H9 (cell line): Measurements from ENCODE around the gene DNAJB9. TPM values are rescaled to one million over a fixed set of nuclear protein-coding genes. Genes with fewer than 3 reads are reported as not detected.

Experiments
- DNase-seq: peaks from one replicate; pipeline ENCODE4 v3.0.0-alpha.2; 2017
- H2AFZ ChIP-seq: one replicate; pipeline ENCODE4 v1.6.1; 2013; ENCODE audit warnings: mild to moderate bottlenecking, low read length, control low read depth, moderate library complexity
- H2AK5ac ChIP-seq: 2 replicates; pipeline ENCODE4 v1.6.1; 2013; ENCODE audit warnings: low read length, control low read depth, mixed read lengths; ENCODE audit not compliant: insufficient read length
- H2BK120ac ChIP-seq: one replicate; pipeline ENCODE4 v1.6.1; 2013; ENCODE audit warnings: low read depth, mild to moderate bottlenecking, low read length, control low read depth, inconsistent platforms; ENCODE audit not compliant: poor library complexity, severe bottlenecking
- H2BK12ac ChIP-seq: 2 replicates; pipeline ENCODE4 v1.6.1; 2013; ENCODE audit warnings: low read length, control low read depth, mixed read lengths, low read depth; ENCODE audit not compliant: insufficient read length
- H2BK15ac ChIP-seq: 2 replicates; pipeline ENCODE4 v1.6.1; 2013; ENCODE audit warnings: low read depth, low read length, control low read depth
- H2BK20ac ChIP-seq: one replicate; pipeline ENCODE4 v1.6.1; 2013; ENCODE audit warnings: low read depth, mild to moderate bottlenecking, low read length, control low read depth, inconsistent platforms; ENCODE audit not compliant: poor library complexity, severe bottlenecking
- H2BK5ac ChIP-seq: 2 replicates; pipeline ENCODE4 v1.6.1; 2013; ENCODE audit warnings: low read length, control low read depth, mixed read lengths; ENCODE audit not compliant: insufficient read length
- H3K14ac ChIP-seq: 2 replicates; pipeline ENCODE4 v1.6.1; 2013; ENCODE audit warnings: low read length, control low read depth; ENCODE audit not compliant: insufficient read depth
- H3K18ac ChIP-seq: 2 replicates; pipeline ENCODE4 v1.6.1; 2013; ENCODE audit warnings: low read depth, mild to moderate bottlenecking, mixed read lengths, low read length, control low read depth; ENCODE audit not compliant: insufficient read length
- H3K23ac ChIP-seq: 2 replicates; pipeline ENCODE4 v1.6.1; 2013; ENCODE audit warnings: low read length, control low read depth, mixed read lengths, low read depth; ENCODE audit not compliant: insufficient read length
- H3K23me2 ChIP-seq: 2 replicates; pipeline ENCODE4 v1.6.1; 2013; ENCODE audit warnings: low read depth, mild to moderate bottlenecking, mixed read lengths, low read length, control low read depth; ENCODE audit not compliant: insufficient read length, poor library complexity, severe bottlenecking
- H3K27ac ChIP-seq: 2 replicates; pipeline ENCODE4 v1.5.1; 2013; ENCODE audit warnings: low read length, control low read depth, mixed read lengths, low read depth; ENCODE audit not compliant: insufficient read length
- H3K27me3 ChIP-seq: 2 replicates; pipeline ENCODE4 v1.6.1; 2013; ENCODE audit warnings: low read length, control low read depth, inconsistent platforms; ENCODE audit not compliant: insufficient read depth
- H3K4ac ChIP-seq: 2 replicates; pipeline ENCODE4 v1.6.1; 2013; ENCODE audit warnings: low read depth, mild to moderate bottlenecking, control low read depth, inconsistent platforms, low read length, moderate library complexity
- H3K4me1 ChIP-seq: 2 replicates; pipeline ENCODE4 v1.6.1; 2013; ENCODE audit warnings: low read length, control low read depth, inconsistent platforms; ENCODE audit not compliant: insufficient read depth
- H3K4me2 ChIP-seq: 2 replicates; pipeline ENCODE4 v1.6.1; 2013; ENCODE audit warnings: low read length, control low read depth, mixed read lengths; ENCODE audit not compliant: insufficient read length, insufficient read depth
- H3K56ac ChIP-seq: 2 replicates; pipeline ENCODE4 v1.6.1; 2013; ENCODE audit warnings: low read depth, mild to moderate bottlenecking, mixed read lengths, low read length, control low read depth; ENCODE audit not compliant: insufficient read length
- H3K79me1 ChIP-seq: 2 replicates; pipeline ENCODE4 v1.6.1; 2013; ENCODE audit warnings: low read depth, mild to moderate bottlenecking, moderate library complexity, low read length, control low read depth, inconsistent platforms; ENCODE audit not compliant: insufficient read depth, poor library complexity, severe bottlenecking
- H3K79me2 ChIP-seq: 2 replicates; pipeline ENCODE4 v1.6.1; 2013; ENCODE audit warnings: low read length, control low read depth, inconsistent platforms; ENCODE audit not compliant: insufficient read depth
- H3K9ac ChIP-seq: 2 replicates; pipeline ENCODE4 v1.6.1; 2013; ENCODE audit warnings: low read length, control low read depth, mixed read lengths; ENCODE audit not compliant: insufficient read length; ENCODE audit errors: extremely low read depth
- H3K9me3 ChIP-seq: one replicate; pipeline ENCODE4 v1.6.1; 2013; ENCODE audit warnings: low read depth, low read length, inconsistent platforms; ENCODE audit not compliant: control insufficient read depth
- H3T11ph ChIP-seq: one replicate; pipeline ENCODE4 v1.6.1; 2013; ENCODE audit warnings: mild to moderate bottlenecking, low read length, control low read depth, inconsistent platforms
- H4K20me1 ChIP-seq: one replicate; pipeline ENCODE4 v1.6.1; 2013; ENCODE audit not compliant: control insufficient read depth, insufficient read length, insufficient read depth
- H4K5ac ChIP-seq: 2 replicates; pipeline ENCODE4 v1.6.1; 2013; ENCODE audit warnings: low read depth, mild to moderate bottlenecking, mixed read lengths, low read length, control low read depth; ENCODE audit not compliant: insufficient read length
- H4K8ac ChIP-seq: replicated peaks from 2 replicates; pipeline ENCODE4 v1.6.1; 2013; ENCODE audit warnings: low read length, control low read depth, mixed read lengths, low read depth; ENCODE audit not compliant: insufficient read length
- H4K91ac ChIP-seq: 2 replicates; pipeline ENCODE4 v1.6.1; 2013; ENCODE audit warnings: low read depth, mild to moderate bottlenecking, moderate library complexity, mixed read lengths, low read length, control low read depth; ENCODE audit not compliant: insufficient read length
- H3K27ac Mint-ChIP-seq, 3 experiments: 2 replicates in 2 of 3; 3 replicates in 1 of 3; pipeline ENCODE4 v1.8.0; 2020 to 2021; ENCODE audit warnings: mixed read lengths in 3 of 3, mild to moderate bottlenecking in 1 of 3, moderate library complexity in 1 of 3
- H3K27me3 Mint-ChIP-seq: 2 replicates; pipeline ENCODE4 v1.8.0; 2021; ENCODE audit warnings: low read depth, mild to moderate bottlenecking, moderate library complexity, mixed read lengths
- H3K36me3 Mint-ChIP-seq, 3 experiments: 2 replicates in 2 of 3; 3 replicates in 1 of 3; pipeline ENCODE4 v1.8.0; 2020 to 2021; ENCODE audit warnings: low read depth in 3 of 3, mixed read lengths in 3 of 3; ENCODE audit not compliant: insufficient read depth in 1 of 3
- H3K4me1 Mint-ChIP-seq, 2 experiments: 2 replicates each; pipeline ENCODE4 v1.8.0; 2020; ENCODE audit warnings: mixed read lengths in 2 of 2
- H3K4me3 Mint-ChIP-seq, 2 experiments: 2 replicates in 1 of 2; 3 replicates in 1 of 2; pipeline ENCODE4 v1.8.0; 2020 to 2021; ENCODE audit warnings: mild to moderate bottlenecking in 2 of 2, mixed read lengths in 2 of 2, moderate library complexity in 1 of 2
- H3K9me3 Mint-ChIP-seq, 2 experiments: 2 replicates in 1 of 2; 3 replicates in 1 of 2; pipeline ENCODE4 v1.8.0; 2020; ENCODE audit warnings: mild to moderate bottlenecking in 2 of 2, mixed read lengths in 2 of 2, moderate library complexity in 1 of 2
- CTCF ChIP-seq: fragments of 200-600 bp; sonication (generic); conservative IDR thresholded peaks from 3 replicates; pipeline ENCODE4 v1.8.0; 2021; ENCODE audit warnings: antibody characterized with exemption, mild to moderate bottlenecking
- WGBS: extraction: QIAGEN DNeasy Blood & Tissue Kit; methylation state at CpG from one replicate; pipeline ENCODE4 v1.1.7; 2013; ENCODE audit warnings: missing lambda C conversion rate, low lambda C conversion rate, mixed read lengths; ENCODE audit not compliant: insufficient read length; ENCODE audit errors: extremely low coverage; 5-methylcytosine and 5-hydroxymethylcytosine counted together
- total RNA-seq: library from RNA; stranded (reverse); gene quantifications from 2 replicates; pipeline ENCODE4 v1.2.1, GENCODE V29; 2021

Gene DNAJB9
- total RNA-seq, 1 experiment from 2014 or later: 11.3 TPM

- Histone ChIP-seq H2BK120ac (no peak overlapping the region), H3K56ac (no peak overlapping the region), H2BK20ac (no peak overlapping the region), H3K4me1 (peaks cover 9% of the 10 kb centered on the region; the same call in 1 of the 2 replicates), H3K27ac (no peak overlapping the region), H3K23ac (no peak overlapping the region), H3K4ac (no peak overlapping the region), H3K23me2 (no peaks in the 10 kb centered on the region), H2BK12ac (no peak overlapping the region), H3K18ac (no peak overlapping the region), H3K4me2 (no peak overlapping the region), H4K20me1 (no peaks in the 10 kb centered on the region), H3K79me1 (no peaks in the 10 kb centered on the region), H4K5ac (no peak overlapping the region), H3K9ac (no peak overlapping the region), H3K14ac (no peak overlapping the region), H2BK5ac (no peak overlapping the region), H4K8ac (no peak overlapping the region), H3T11ph (no peak overlapping the region), H4K91ac (no peak overlapping the region), H2AK5ac (no peak overlapping the region), H3K79me2 (no peaks in the 10 kb centered on the region), H2AFZ (no peak overlapping the region), H3K9me3 (no peaks in the 10 kb centered on the region), H3K27me3 (no peaks in the 10 kb centered on the region), H2BK15ac (no peak overlapping the region)
- peak overlapping the region in 2 of 3 experiments; percentile 11 to 61; a peak in 1 of 7 replicates for H3K27ac Mint-ChIP-seq
- WGBS: no CpG with 5 or more reads among the region's 5 CpGs
- H3K4me1 Mint-ChIP-seq: peaks cover 24% of the 10 kb centered on the region in 2 experiments
- H3K4me3 Mint-ChIP-seq: no peak overlapping the region
- H3K36me3 Mint-ChIP-seq: no peaks in the 10 kb centered on the region
- H3K27me3 Mint-ChIP-seq: no peaks in the 10 kb centered on the region
- H3K9me3 Mint-ChIP-seq: no peaks in the 10 kb centered on the region; a peak in 1 of 5 replicates
- DNase-seq: no peak
- TF ChIP-seq CTCF: peak; percentile 85
Observed at GRCh38 chr7:108613147-108613948, 43.7 kb downstream of the DNAJB9 start.
